IPS DF 4.7 (cell line): ENCODE results near the gene GLI3.

Experiments
- DNase-seq: peaks from one replicate; pipeline ENCODE4 v3.0.0-alpha.2; 2013; ENCODE audit warnings: low spot score; ENCODE audit errors: extremely low read depth

GLI3 gene

DNA sequence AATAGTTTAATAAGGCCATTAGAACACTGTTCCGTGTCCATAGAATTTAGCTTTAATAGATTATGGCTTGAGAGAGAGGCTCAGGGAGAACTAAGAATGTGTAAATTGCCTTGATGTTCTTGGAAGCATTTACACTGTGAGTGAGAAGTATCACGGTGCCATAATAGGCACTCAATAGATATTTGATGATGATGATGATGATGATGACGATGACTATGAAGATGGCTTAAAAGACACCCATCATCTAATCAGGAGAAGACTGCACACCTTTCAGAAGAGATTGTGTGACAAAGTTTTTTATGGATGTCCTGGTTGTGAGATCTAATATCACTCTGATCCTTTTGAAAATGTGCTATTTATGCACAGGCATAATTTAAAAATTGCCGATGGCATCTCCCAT, 264.2 kb downstream of the GLI3 start:
- DNase-seq = no peak

- DNase-seq = no peak
Measured at GRCh38 chr7:41972270-41972669, 264.7 kb downstream of the GLI3 start.

- DNase-seq = no peak
Measured at GRCh38 chr7:41971640-41972187, 265.3 kb downstream of the GLI3 start.

GRCh38 chr7:41970941-41971340, 266.1 kb downstream of the GLI3 start:
- DNase-seq = no peak

- DNase-seq = no peak
Measured at GRCh38 chr7:41969561-41970105, 267.4 kb downstream of the GLI3 start.

DNA sequence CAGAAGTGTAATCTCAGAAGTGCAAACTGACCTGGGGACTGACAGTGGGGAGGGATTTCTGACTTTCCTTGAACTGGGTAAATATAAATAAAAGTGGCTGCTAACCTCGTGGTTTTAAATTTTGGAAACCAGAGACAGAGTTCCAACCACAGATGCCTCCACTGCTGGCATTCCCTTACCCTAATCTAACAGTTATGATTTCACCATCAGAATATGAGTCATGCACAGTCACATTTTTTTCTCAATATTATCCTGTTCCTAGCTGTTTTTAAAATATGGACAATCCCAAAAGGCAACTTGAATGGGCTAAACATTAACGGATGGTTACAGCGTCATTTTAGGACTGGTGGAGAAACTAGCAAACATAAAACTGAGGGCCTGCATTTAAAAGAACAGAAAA, 269.9 kb downstream of the GLI3 start:
- no peak for DNase-seq

- DNase-seq = no peak
Measured at GRCh38 chr7:41965951-41966505, 271.0 kb downstream of the GLI3 start.

DNA sequence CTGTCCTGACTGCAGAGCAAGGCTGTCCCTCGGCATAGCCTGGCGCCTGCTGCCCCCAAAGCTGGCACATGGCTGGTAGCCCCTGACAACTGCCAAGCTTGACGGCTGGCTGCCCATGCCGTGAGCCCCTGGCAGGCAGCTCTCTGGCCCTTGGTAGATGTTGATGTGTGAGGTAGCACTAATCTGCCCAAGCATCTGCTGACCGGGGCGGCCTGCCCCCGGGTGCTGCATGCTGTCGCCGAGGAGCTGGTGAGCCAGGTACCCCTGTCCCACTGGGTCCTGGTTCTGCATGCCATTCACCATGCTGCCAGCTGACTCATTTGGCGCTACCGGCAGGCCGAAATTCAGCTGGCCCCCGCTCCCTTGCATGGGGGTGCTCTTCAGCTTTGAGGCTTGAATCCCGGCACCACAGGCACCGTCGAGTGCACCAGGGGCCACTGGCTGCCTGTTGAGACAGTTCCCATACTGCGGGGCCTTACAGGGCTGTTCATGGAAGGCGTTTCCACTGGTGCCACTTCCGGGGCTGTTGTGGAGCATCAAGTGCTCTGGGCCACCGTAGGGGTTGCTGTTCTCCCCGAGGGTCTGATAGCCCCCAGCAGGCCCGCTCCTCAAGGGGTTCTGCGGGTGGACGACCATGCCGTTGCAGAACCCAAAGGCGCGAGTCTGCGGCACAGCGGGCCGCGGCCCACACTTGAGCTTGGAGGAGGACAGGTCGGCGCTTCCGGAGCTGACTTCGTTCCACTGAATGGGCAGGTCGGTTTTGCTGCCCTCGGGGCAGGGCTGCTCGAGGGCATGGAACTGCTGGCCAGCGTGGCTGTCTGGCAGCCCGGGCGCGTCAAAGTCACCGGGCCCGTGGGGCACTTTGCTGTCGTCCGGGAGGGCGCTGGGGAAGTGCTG, 271.9 kb downstream of the GLI3 start:
- no peak for DNase-seq

- no peak for DNase-seq
Measured at GRCh38 chr7:41964183-41964753, 272.7 kb downstream of the GLI3 start.

- no peak for DNase-seq
Measured at GRCh38 chr7:41956705-41957104, 280.3 kb downstream of the GLI3 start.

DNA sequence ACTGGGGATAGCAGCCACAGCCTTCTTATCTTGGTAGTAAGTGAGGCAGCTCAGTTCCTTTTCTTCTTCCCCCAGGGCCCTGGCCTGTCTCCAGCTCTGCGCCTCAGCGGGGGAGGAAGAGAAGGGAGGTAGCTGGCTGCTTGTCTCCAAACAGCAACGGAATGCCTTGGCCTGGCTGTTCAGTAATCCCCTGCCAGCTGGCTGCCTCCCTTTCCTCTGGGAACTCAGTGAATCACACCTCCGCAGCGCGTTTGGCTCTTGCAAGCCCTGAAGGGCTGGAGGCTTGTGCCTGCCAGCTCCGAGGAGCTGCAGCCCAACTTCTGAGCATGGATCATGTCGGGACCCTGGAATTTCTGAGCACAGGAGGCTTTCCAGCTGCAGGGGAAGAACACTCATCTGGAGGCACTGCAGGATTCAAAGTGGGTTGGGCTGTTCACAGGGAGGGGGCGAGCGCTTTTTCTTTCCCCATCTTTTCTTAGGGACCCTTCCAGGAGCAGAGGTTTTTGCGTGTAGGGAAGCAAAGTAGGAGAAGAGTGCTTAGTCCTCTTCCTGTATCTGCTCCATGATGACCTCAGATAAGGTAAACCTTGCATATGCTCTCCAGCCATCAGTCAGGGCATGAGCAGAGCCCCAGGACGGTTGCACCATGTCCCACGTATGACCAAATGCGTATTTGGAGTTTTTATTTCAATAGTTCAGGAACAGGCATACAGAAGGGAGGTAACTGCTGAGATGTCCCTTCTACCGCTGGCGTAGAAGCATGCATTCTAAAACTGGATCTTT, 280.9 kb downstream of the GLI3 start:
- DNase-seq = no peak

- DNase-seq = no peak
Measured at GRCh38 chr7:41955451-41955850, 281.6 kb downstream of the GLI3 start.

DNA sequence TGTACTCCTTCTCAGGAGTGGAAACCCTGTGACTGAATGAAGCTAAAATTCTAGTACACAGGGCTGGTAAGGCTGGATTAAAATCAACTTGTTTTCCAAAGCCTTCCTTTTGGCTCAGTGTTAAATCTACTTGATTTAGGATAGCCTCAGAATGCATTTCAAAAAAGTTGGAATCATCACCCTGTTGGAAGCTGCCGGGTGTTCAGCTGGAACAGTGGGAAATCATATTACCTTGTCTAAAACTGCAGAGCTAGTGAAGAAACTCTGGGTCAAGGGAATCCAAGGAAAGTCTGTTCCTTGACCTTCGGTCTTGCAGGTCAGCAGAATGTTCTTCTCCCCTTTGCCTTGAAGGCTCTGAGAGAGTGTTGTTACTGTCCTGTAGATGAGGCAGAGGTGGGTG, 282.0 kb downstream of the GLI3 start:
- no peak for DNase-seq

DNA sequence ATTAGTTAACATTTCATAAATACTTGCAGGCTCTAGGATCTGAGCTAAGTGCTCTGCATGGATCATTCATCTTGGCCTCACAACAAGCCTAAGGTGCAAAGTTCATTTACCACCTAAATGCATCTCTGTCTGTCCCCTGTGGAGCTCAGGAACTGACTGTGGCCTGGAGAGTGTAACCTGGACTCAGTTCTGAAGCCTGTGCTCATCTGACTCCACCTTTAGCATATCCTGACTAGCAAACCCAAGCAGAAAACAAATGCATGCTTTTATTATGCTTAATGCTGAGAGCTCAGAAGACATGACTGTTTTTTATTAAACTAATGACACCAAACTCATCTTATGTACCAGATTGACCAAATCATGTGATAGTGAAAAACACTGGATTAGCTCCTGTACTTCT, 288.5 kb downstream of the GLI3 start:
- DNase-seq = no peak

GRCh38 chr7:41943094-41943577, 293.9 kb downstream of the GLI3 start:
- no peak for DNase-seq

GRCh38 chr7:41942468-41943093, 294.4 kb downstream of the GLI3 start:
- DNase-seq = no peak

- DNase-seq = no peak
Measured at GRCh38 chr7:41940760-41941343, 296.2 kb downstream of the GLI3 start.

- no peak for DNase-seq
Measured at GRCh38 chr7:41938371-41938770, 298.6 kb downstream of the GLI3 start.

DNA sequence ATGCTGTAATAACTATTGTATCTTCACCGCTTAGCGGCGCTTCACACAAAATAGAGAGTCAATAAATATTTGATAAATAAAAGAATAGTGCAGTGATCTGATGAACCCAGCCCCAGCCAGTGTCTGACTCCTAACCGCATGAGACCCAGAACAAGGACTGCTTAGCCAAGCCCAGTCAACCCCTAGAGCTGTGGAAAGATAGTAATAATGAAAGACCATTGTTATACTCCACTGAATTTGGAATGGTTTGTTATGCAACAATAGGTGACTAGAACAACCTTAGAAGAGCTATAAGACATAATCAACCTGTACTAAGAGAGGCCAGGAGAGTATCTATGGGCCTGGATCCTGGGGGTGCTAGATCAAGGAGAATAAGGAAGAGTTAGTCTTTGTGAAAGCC, 303.6 kb downstream of the GLI3 start:
- DNase-seq = no peak

DNA sequence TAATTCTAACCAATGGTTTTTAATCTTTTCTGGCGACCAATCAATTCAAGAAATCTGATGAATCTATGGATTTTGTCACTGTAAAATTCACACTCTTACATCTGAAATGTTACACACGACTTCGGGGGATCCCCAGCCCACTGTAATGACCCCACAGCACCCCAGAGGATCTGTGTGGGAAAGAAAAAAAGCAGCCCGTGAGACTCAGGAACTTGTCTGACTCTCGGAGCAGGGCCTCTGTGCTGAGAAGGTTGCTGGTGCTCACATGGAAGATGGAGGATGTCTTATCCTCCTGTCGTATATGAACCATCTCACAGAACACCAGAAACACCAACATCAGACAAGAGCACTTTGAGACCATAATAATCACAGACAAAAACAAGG, 305.8 kb downstream of the GLI3 start:
- no peak for DNase-seq
